Adrenal gland (tissue), 5 donors: ENCODE measurements around the gene HYAL3.

Source experiments
- CTCF ChIP-seq, 6 experiments: fragments of 450-650 bp in 4 of 6; fragments of 200-600 bp in 2 of 6; sonication (generic) in 1 of 6; IDR thresholded peaks; 1 replicate in 5 of 6; 2 replicates in 1 of 6; pipeline versions ENCODE4 v1.5.1 to v1.8.0; 2016 to 2021; ENCODE audit warnings: antibody characterized with exemption in 6 of 6, mild to moderate bottlenecking in 2 of 6, moderate library complexity in 1 of 6
- POLR2A ChIP-seq, 2 donors: fragments of 450-650 bp; IDR thresholded peaks; one replicate each; pipeline ENCODE4 v1.6.1; 2017; ENCODE audit warnings: antibody characterized with exemption in 2 of 2, mild to moderate bottlenecking in 2 of 2, moderate library complexity in 1 of 2
- donor health status: DM: no; HTN: no; CAD: no.

- TF ChIP-seq CTCF (IDR thresholded peaks at IDR 0.05) (no peak), POLR2A (IDR thresholded peaks at IDR 0.05) (no peak)
Observed at GRCh38 chr3:50320853-50321335, 21.7 kb upstream of the HYAL3 start.
